ENCODE data around the gene C11orf21. TPM values are rescaled to one million over a fixed set of nuclear protein-coding genes. Genes with fewer than 3 reads are reported as not detected.

Gene C11orf21
- polyA plus RNA-seq, 3 donors: 10.8 to 135 (median 13.1) TPM

GRCh38 chr11:2313051-2313951, 11.6 kb upstream of the C11orf21 start:
- no peaks in the 10 kb centered on the region for H3K27me3 ChIP-seq (ENCODE audit: control insufficient read depth in 2 of 2, insufficient read depth in 2 of 2, low read length in 2 of 2)
- H3K9me3 Mint-ChIP-seq: peaks cover 0 to 6% (median 3%) of the 10 kb centered on the region in 7 donors
- no peak overlapping the region for H3K27ac ChIP-seq (ENCODE audit: low read depth in 1 of 2, low read length in 2 of 2)
- peaks cover 0 to 4% of the 10 kb centered on the region in 2 donors for H3K9me3 ChIP-seq (replicated peaks in 1 of 2; ENCODE audit: control insufficient read depth in 1 of 2, insufficient read depth in 1 of 2, low read length in 2 of 2)
- H3K4me1 ChIP-seq (ENCODE audit: control insufficient read depth in 1 of 2, insufficient read depth in 2 of 2, low read length in 2 of 2): no peaks in the 10 kb centered on the region
- peaks cover 94% of the 10 kb centered on the region for H4K20me1 ChIP-seq (ENCODE audit: insufficient read depth, low read length)
- H3K4me3 Mint-ChIP-seq: no peak overlapping the region
- no peak overlapping the region for H3K9ac ChIP-seq (ENCODE audit: insufficient read depth, low read length, poor library complexity, severe bottlenecking)
- peaks cover 2 to 5% of the 10 kb centered on the region in 2 donors for H3K36me3 Mint-ChIP-seq
- H3K27me3 Mint-ChIP-seq (ENCODE audit: low read depth in 3 of 3): peaks cover 2 to 6% (median 3%) of the 10 kb centered on the region in 3 donors
- H3K36me3 ChIP-seq (replicated peaks in 1 of 2; ENCODE audit: control insufficient read depth in 1 of 2, insufficient read depth in 2 of 2, low read length in 2 of 2): no peaks in the 10 kb centered on the region
- WGBS (ENCODE audit: insufficient coverage): 93% methylated on average over 32 of the region's 34 CpGs
- H3K4me1 Mint-ChIP-seq: no peaks in the 10 kb centered on the region
- H2AFZ ChIP-seq (ENCODE audit: insufficient read depth, low read depth, low read length, poor library complexity, severe bottlenecking): no peak overlapping the region
- no peak overlapping the region for H3K4me3 ChIP-seq (replicated peaks in 1 of 3; ENCODE audit: low read depth in 2 of 3, low read length in 3 of 3)
- H3K79me2 ChIP-seq (ENCODE audit: insufficient read depth, low read length): no peaks in the 10 kb centered on the region
- no peak for DNase-seq
- intact Hi-C loops (cut with micrococcal nuclease): no loop called here
- H3K27ac Mint-ChIP-seq: no peak overlapping the region
- no peak for TF ChIP-seq CTCF (IDR thresholded peaks at IDR 0.05)
- H3K4me2 ChIP-seq (replicated peaks; ENCODE audit: extremely low read depth, low read length, poor library complexity, severe bottlenecking): no peak overlapping the region

- Mint-ChIP-seq H3K36me3 (peaks cover 5 to 9% of the 10 kb centered on the region in 2 donors), H3K27me3 (ENCODE audit: low read depth in 3 of 3) (peaks cover 0 to 7% (median 2%) of the 10 kb centered on the region in 3 donors)
These were observed 10.7 kb upstream of the C11orf21 start for GRCh38 chr11:2312232-2313042.

More at GRCh38 chr11:2312232-2313042, 10.7 kb upstream of the C11orf21 start:
- H3K27me3 ChIP-seq (ENCODE audit: control insufficient read depth in 2 of 2, insufficient read depth in 2 of 2, low read length in 2 of 2): no peaks in the 10 kb centered on the region
- no peak for DNase-seq
- Mint-ChIP-seq H3K9me3 (peaks cover 0 to 6% (median 2%) of the 10 kb centered on the region in 7 donors), H3K4me1 (peaks cover 3% of the 10 kb centered on the region), H3K27ac (no peak overlapping the region), H3K4me3 (no peak overlapping the region)
- H3K9me3 ChIP-seq (replicated peaks in 1 of 2; ENCODE audit: control insufficient read depth in 1 of 2, insufficient read depth in 1 of 2, low read length in 2 of 2): peaks cover 0 to under 1% of the 10 kb centered on the region in 2 donors
- intact Hi-C loops (cut with micrococcal nuclease): no loop called here
- H3K4me2 ChIP-seq (replicated peaks; ENCODE audit: extremely low read depth, low read length, poor library complexity, severe bottlenecking): no peak overlapping the region
- H2AFZ ChIP-seq (ENCODE audit: insufficient read depth, low read depth, low read length, poor library complexity, severe bottlenecking): no peak overlapping the region
- no peak overlapping the region for H3K27ac ChIP-seq (ENCODE audit: low read depth in 1 of 2, low read length in 2 of 2)
- H3K9ac ChIP-seq (ENCODE audit: insufficient read depth, low read length, poor library complexity, severe bottlenecking): no peak overlapping the region
- no peaks in the 10 kb centered on the region for H3K36me3 ChIP-seq (replicated peaks in 1 of 2; ENCODE audit: control insufficient read depth in 1 of 2, insufficient read depth in 2 of 2, low read length in 2 of 2)
- peaks cover 7% of the 10 kb centered on the region for H3K79me2 ChIP-seq (ENCODE audit: insufficient read depth, low read length)
- peaks cover 5% of the 10 kb centered on the region in 2 donors for H3K4me1 ChIP-seq (ENCODE audit: control insufficient read depth in 1 of 2, insufficient read depth in 2 of 2, low read length in 2 of 2)
- no peak for TF ChIP-seq CTCF (IDR thresholded peaks at IDR 0.05)
- no peak overlapping the region for H3K4me3 ChIP-seq (replicated peaks in 1 of 3; ENCODE audit: low read depth in 2 of 3, low read length in 3 of 3)
- peaks cover 96% of the 10 kb centered on the region for H4K20me1 ChIP-seq (ENCODE audit: insufficient read depth, low read length)
- 81% methylated on average over 10 of the region's 22 CpGs for WGBS (ENCODE audit: insufficient coverage)

All from CD14-positive monocyte (primary cell).